CD4-positive, alpha-beta T cell treated with Interleukin-4 for 4 hours (primary cell): Measurements from ENCODE around the gene ARFRP1.
"Not testable (repeated sequence)": the region's sequence is repeated elsewhere in the genome, so short reads cannot be mapped to it uniquely, and the experiment has no call there.

Experiments used
- DNase-seq: peaks from one replicate; pipeline ENCODE4 v3.0.0-alpha.2; 2020

ARFRP1 gene

DNA sequence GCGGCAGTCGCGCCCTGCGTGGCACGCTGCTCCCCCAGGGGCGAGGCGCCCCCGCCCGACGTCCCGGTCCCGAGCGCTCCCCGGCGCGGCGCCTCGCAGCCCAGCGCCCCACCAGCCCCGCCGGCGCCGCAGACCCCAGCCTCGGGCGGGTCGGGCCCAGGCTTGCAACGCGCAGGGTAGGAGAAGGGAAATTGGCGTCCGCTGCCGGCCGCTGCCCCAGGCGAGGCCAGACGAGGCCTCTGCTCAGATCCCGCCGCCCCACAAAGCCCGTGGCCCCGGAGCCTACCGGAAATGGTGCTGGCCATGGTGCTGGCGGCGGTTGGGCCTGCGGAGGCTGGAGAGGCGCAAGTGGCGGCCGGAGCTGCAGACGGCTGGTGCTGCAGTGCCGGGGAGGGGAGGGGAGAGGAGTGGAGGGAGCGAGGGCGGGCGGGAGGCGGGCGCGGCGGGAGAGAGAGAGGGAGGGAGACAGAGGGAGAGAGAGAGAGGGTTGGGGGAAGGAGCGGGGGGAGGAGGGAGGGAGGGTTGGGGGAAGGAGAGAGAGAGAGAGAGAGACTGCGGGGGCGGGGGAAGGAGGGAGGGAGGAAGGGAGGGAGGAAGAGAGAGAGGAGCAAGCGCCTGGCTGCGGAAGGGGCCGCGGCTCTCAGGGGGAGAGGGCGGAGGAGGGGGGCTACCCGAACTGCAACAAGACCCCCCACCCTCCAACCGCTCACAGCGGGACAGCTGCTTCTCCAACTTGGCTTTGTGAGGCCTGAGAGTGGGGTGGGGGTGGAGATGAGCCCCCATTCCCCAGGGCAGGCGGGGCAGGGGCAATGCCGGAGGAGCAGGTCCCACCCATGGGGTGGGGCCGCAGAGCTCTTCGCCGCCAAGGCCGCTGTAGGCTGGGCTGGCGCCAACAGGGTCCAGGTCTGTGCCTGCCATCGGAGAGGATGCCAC, 54.5 kb downstream of the ARFRP1 start, which contains the start of gene STMN3:
TSS of gene STMN3 (minus strand) at position 384 of the 933 bp plus-strand sequence. CDS start at position 305, 79 bp downstream.
- peak; percentile 74 for DNase-seq

DNA sequence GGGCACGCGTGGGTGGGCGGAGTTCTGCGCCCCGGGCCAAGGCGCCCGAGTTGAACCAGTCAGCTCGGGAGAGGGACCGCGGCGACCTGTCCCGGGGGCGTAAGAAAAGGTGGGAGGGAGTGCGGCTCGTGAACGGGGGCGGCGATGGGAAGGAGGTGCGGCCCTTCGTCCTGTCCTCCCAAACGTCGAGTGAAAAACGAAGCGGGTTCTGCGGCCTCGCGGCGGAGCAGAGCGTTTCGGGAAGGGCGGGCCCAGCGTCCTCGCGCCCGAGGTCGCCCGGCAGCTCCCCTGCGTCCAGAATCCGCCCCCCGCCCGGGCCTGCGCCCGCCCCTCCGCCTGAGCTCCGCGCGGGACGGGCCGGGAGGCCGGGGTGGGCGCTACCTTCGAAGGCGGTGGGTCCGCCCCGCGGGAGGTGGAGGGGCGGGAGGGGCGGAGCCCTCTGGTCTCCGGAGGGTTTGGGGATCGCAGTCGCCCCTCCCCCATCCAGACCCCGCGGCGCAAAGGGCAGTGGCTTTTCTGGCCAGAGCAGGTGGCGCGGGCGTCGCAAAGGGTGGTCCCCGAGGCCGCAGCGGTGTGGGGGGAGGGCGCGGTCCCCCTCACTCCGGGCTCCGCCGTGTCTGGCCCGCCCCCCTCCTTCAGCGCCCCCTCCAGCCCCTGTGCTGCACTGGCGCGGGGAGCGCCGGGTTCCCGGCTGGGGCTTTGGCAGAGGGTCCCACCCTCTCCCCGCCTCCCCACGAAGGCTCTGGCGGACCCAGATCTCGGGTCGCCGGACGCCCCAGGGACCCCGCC, 55.4 kb downstream of the ARFRP1 start:
- DNase-seq = no peak

DNA sequence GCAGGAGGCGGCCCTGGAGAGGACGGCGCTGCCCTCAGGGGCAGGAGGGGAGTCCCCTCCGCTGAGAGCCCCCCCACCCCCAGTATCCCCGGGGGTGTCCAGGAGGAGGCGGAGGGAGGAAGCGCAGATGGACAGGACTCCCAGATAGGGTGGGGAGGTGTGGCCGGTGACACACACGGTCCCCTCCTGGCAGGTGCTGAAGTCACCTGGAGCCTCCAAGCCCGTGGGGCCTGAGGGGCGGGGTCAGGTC, 55.9 kb downstream of the ARFRP1 start:
- DNase-seq = peak; percentile 25

DNA sequence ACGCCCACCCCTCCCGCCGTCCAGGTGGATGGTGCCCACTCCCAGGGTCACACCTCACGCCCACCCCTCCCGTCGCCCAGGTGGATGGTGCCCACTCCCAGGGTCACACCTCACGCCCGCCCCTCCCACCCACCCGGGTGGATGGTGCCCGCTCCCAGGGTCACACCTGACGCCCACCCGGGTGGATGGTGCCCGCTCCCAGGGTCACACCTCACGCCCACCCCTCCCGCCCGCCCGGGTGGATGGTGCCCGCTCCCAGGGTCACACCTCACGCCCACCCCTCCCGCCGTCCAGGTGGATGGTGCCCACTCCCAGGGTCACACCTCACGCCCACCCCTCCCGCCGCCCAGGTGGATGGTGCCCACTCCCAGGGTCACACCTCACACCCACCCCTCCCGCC, 57.3 kb downstream of the ARFRP1 start:
- not testable (repeated sequence) for DNase-seq

DNA sequence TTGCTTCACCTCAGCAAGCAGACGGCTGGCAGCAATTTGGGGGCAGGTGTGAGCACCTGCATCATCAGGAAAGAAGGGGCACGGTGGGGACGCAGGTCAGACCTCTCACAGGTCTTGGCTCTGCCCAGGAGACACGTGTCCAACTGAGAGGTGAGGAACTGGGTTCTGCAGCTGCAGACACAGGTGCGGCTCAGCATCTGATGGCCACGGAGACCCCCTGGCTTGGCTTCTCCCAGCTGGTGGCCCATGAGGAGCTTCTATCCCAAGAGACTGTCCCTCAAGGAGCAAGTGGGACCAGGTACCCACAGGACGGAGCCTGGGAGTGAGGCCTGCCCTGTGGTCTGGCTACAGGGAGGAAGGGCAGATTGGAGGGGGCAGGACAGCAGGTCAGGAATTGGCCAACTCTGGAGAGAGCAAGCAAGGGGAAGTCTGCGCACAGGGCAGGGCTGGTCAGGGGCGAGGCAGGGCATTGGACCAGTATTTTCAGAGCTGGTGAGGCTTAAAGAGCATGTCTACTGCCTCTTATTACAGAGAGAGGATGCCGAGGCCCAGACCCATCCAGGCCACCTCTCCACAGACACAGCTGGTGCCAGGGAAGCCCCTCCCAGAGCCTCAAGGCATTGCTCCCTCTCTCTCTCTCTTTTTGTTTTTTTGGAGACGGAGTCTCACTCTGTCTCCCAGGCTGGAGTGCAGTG, 58.7 kb downstream of the ARFRP1 start:
- no peak for DNase-seq
